Keratinocyte (primary cell): ENCODE data around the gene GAS5.

ENCODE experiments used
- CTCF ChIP-seq, 3 experiments: IDR thresholded peaks in 1 of 3; conservative IDR thresholded peaks in 1 of 3; optimal IDR thresholded peaks in 1 of 3; 2 replicates in 2 of 3; 3 replicates in 1 of 3; pipeline versions ENCODE3 to v1.5.1; 2011; ENCODE audit warnings: low read length in 3 of 3, mild to moderate bottlenecking in 3 of 3, moderate library complexity in 2 of 3, control low read depth in 1 of 3, inconsistent platforms in 1 of 3; ENCODE audit not compliant: insufficient read depth in 2 of 3; ENCODE audit errors: extremely low read depth in 1 of 3
- EZH2 ChIP-seq: IDR thresholded peaks from one replicate; pipeline ENCODE4 v1.6.1; 2012; ENCODE audit warnings: inconsistent platforms, mild to moderate bottlenecking, low read length, moderate library complexity

- TF ChIP-seq CTCF (optimal IDR thresholded peaks at IDR 0.05 in 1 of 3, IDR thresholded peaks at IDR 0.05 in 1 of 3, conservative IDR thresholded peaks at IDR 0.05 in 1 of 3; ENCODE audit: extremely low read depth in 1 of 3, insufficient read depth in 2 of 3, low read length in 3 of 3) (no peak), EZH2 (no peak)
Observed at GRCh38 chr1:173862769-173863223, 5.0 kb downstream of the GAS5 start.
